M059J (cell line): Measurements from ENCODE around the gene NUP62. TPM values are rescaled to one million over a fixed set of nuclear protein-coding genes. Genes with fewer than 3 reads are reported as not detected.

Source experiments
- DNase-seq: peaks from one replicate; pipeline ENCODE4 v3.0.0-alpha.2; 2012; ENCODE audit warnings: low read depth
- total RNA-seq: library from RNA; depleted of rRNA; stranded (reverse); fragments of >200 nt; shearing (Covaris generic); gene quantifications from 2 replicates; pipeline ENCODE4 v1.2.3, GENCODE V29; 2014; rRNA removed

Gene NUP62
- total RNA-seq, 1 experiment from 2014 or later: 96.0 TPM

- DNase-seq: peak; percentile 90
Observed at GRCh38 chr19:49866933-49867782, 62.1 kb downstream of the NUP62 start, which contains the start of gene PNKP. PNKP (minus strand) TSS chr19:49867576; CDS start chr19:49867204, 372 bp downstream.

GRCh38 chr19:49864890-49865289, 64.4 kb downstream of the NUP62 start:
- no peak for DNase-seq

GRCh38 chr19:49863935-49864320, 65.4 kb downstream of the NUP62 start:
- DNase-seq: no peak

DNA sequence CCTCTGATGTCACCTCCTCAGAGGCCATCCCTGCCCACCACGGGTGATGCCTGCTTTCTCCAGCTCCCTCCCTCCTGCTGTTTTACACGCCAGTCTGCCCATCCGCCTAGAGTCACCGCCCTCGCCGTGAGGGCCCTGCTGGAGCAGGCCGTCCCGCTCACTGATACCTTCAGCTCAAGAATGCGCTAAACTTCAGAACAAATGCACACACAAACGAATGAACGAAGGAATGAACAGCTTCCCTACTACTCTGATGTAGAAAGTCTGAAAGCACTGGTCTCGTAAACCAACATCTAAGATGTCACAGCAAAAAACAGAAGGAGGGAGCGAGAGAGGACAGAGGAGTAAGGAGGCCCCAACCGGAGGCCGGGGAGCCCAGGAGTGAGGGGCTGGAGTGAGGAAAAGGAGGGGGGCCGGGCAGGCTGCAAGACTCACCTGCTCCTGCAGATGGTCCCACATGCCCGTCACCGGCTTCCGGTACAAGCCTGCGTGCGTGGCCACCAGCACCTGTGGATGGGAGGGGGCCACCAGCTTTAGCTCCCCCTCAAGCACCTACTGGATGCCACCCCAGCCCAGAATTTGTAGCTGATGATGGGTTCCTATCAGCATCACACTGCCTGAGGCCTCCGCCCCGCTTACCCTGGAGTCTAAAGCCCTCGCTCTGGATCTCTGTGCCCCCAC, 65.9 kb downstream of the NUP62 start:
- DNase-seq: no peak

GRCh38 chr19:49862391-49863253, 66.7 kb downstream of the NUP62 start:
- DNase-seq: no peak

GRCh38 chr19:49861541-49862378, 67.5 kb downstream of the NUP62 start:
- no peak for DNase-seq

- no peak for DNase-seq
Observed at GRCh38 chr19:49861107-49861506, 68.2 kb downstream of the NUP62 start.

DNA sequence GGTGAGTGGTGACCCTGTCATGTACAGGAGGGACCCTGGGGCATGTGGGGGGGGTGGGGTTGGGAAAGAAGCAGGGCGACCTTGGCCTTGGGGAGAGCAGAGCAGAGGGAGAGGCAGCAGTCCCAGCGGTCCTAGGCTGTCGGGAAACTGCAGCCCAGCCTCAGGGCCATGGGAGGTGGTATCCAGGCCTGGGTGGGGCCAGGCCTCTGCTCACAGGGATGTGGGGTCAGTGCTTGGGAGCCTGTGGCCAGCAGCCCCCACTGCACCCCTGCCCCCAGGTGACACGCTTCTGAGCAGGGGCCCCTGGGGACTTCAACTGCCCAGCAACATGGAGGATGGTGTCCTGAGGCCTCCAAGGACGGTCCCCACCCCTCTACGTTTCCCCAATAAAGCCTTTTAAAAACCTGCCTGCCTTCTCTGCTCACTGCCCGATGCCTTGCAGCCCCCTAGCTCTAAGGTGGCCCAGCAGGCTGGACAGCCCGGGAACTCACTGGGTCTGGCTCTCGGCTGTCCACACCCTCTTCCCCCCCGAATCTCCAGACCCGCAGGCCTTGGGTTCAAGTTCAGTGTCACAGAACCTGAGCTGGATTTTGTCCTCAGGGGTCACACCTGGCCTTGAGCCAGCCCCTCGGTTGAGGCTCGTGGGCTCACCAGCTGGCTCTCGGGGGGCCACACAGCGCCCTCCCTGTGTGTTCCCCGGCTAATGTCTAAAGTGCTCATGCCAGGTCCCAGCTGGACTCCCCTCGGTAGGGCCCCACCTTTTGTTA, 68.8 kb downstream of the NUP62 start:
- no peak for DNase-seq

DNA sequence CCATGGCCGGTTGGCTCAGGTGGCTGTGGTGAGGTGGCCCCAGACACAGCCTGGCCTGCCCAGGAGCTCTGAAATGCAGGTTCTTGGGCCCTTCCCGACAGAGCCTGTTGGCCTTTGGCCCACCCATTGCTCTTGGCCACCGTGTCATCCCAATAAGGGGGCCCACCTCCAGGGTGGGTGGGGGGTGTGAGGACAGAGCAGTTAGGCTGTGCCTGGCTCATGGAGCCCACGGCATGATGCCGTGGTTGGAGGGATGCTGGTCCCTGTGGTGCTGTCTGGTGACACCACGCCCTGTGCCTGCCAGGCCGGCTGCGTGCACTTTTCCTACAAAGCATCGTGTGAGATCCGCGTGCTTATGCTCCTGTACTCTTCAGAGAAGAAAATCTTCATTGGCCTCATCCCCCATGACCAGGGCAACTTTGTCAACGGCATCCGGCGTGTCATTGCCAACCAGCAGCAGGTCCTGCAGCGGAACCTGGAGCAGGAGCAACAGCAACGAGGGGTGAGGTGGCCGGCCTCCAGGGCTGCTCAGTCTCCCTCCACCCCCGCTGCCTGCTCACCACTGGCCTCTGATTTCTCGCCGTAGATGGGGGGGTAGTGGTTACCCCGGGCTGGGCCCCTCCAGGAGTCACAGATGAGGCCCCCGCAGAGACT, 69.5 kb downstream of the NUP62 start:
- no peak for DNase-seq

- peak; percentile 57 for DNase-seq
Observed at GRCh38 chr19:49858088-49858985, 71.0 kb downstream of the NUP62 start.

DNA sequence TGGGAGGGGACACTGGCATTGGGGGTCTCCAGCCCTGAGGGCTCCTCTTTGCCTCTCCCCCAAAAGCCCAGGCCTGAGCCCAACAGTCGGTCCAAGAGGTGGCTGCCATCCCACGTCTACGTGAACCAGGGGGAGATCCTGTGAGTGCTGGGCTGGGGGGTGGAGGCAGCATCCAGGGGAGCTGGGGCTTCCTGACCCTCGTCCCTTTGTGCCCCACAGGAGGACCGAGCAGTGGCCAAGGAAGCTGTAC, 71.5 kb downstream of the NUP62 start:
- no peak for DNase-seq

DNA sequence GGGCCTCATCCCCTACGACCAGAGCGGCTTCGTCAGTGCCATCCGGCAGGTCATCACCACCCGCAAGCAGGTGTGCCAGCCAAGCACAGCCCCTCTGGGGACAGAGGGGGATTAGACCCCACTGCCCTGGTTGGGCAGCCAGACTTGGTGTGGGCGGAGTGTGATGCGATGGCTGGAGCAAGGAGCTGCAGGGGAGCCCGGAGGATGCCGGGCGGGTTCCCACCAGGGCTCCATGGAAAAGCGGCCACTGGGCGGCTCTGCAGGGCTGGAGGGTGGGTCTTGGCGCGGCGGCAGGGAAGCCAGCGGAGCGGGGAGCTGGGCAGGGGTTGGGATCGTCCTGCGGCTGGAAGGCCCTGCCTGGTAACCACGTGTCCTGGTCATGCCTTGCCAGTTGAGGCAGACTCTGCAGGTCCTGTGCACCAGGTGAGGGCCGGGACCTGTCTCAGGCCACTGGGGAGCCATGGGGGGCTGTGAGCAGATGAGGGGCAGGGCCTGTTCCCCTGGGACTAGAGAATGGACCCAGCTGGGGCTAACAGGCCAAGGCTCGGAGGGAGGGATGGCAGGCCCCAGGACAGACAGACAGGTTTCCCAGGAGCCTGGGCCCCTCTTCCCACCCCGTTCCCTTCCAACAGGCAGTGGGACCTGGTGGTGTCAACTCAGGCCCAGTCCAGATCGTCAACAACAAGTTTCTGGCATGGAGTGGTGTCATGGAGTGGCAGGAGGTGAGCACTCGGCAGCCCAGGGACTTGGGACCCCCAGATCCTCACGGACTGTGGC, 72.1 kb downstream of the NUP62 start:
- no peak for DNase-seq

Other genes with a start within 250 kb of the NUP62 start
- gene ADM5, start 239.9 kb downstream of the NUP62 start, total RNA-seq: 0.20 and 0.34 TPM in 2 replicates
- gene CPT1C, start 238.4 kb downstream of the NUP62 start, total RNA-seq: 21.1 and 26.7 TPM in 2 replicates
- gene TSKS, start 166.2 kb downstream of the NUP62 start, total RNA-seq: not detected in 2 replicates
- gene AP2A1, start 162.5 kb downstream of the NUP62 start, total RNA-seq: 74.4 and 113 TPM in 2 replicates
- gene FUZ, start 116.2 kb downstream of the NUP62 start, total RNA-seq: 23.2 and 28.6 TPM in 2 replicates
- 30.2 and 45.6 TPM in 2 replicates for gene MED25, start 111.2 kb downstream of the NUP62 start, total RNA-seq
- 94.0 and 107 TPM in 2 replicates for gene PTOV1, start 78.3 kb downstream of the NUP62 start, total RNA-seq
- 19.1 and 23.9 TPM in 2 replicates for gene PNKP, start 61.9 kb downstream of the NUP62 start, total RNA-seq
- gene AKT1S1, start 52.1 kb downstream of the NUP62 start, total RNA-seq: 13.6 and 14.8 TPM in 2 replicates
- 8.3 and 12.2 TPM in 2 replicates for gene TBC1D17, start 51.8 kb downstream of the NUP62 start, total RNA-seq
- 5.9 and 12.5 TPM in 2 replicates for gene IL4I1, start 32.6 kb downstream of the NUP62 start, total RNA-seq
- 18.9 and 20.5 TPM in 2 replicates for gene ATF5, start 299 bp downstream of the NUP62 start, total RNA-seq
- gene SIGLEC11, start 31.7 kb upstream of the NUP62 start, total RNA-seq: not detected in 2 replicates
- 34.0 and 41.9 TPM in 2 replicates for gene VRK3, start 95.9 kb upstream of the NUP62 start, total RNA-seq
- gene ZNF473, start 96.5 kb upstream of the NUP62 start, total RNA-seq: 14.7 and 20.4 TPM in 2 replicates
- not detected in 2 replicates for gene IZUMO2, start 233.8 kb upstream of the NUP62 start, total RNA-seq